GM19238 (cell line): Measurements from ENCODE around the gene CALHM2.

Source experiments
- DNase-seq: peaks from one replicate; pipeline ENCODE4 v3.0.0; 2011; ENCODE audit warnings: low spot score; ENCODE audit not compliant: insufficient read length

Gene CALHM2

DNA sequence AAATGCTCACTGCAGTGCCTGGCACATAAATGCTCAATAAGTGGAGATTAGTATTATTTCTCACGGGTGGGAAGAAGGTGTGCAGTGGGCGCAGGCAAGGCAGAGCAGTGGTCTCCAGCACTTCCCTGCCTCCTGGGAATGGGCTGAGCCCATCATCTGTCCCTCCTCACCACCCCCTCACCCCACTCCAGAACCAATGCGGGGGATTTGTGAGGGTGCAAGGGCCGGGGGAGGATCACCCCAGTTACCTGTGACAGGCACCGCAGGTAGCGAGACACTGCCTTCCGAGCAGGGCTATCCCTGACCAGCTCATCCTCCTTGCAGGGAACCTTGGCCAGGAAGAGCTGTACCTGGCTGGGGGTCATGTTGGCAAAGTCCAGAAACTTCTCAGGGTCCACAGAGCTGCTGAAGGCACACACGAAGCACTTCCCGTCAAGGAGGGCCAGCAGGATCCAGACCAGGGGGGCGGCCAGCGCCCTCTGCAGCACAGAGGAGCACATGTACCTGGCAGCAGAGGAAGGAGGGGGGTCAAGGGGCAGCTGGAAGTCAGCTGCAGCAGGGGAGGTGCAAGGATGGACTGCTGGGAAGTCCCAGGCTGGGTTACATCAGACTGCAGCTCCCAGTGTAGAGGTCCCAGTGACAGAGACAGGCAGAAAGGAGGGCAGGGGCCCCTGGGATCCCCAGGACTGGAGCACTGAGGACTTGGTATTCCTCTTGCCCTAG is 24.0 kb upstream of the CALHM2 start:
- no peak for DNase-seq

DNA sequence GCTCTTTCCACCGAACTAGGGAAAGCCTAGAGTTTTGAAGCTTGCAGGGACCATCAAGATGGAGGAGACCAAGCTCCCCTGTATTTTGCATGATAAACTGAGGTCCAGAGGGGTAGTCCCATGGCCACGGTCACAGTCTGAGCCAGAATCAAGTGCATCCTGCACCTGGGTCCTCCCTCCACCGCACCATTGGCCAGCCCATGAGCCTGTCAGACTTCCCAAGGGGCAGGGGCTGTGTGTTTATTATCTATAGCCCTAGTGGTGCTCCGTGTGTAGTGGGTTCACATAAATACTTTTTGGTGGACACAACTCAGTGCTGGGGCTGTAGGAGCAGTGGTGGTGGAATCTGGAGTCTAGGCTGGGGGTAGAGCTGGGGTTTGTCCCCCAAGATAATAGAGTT is 23.3 kb upstream of the CALHM2 start:
- no peak for DNase-seq

DNA sequence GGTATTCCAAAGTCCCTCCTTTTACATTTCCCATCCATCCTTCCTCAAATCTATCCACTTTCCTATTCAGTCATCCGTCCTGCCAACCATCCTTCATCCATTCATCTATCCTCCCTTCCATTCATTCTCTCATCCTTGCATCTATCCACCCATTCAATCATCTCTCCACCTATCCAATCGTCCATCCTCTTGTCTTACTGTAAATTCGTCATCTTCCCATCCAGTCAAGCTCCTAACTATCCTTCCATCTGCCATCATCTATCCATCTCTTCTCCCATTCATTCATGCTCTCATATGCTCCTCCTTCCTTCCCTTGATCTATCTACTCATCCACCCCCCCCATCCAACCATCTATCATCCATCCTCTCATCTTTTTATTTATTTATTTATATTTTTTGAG is 21.9 kb upstream of the CALHM2 start:
- no peak for DNase-seq

DNA sequence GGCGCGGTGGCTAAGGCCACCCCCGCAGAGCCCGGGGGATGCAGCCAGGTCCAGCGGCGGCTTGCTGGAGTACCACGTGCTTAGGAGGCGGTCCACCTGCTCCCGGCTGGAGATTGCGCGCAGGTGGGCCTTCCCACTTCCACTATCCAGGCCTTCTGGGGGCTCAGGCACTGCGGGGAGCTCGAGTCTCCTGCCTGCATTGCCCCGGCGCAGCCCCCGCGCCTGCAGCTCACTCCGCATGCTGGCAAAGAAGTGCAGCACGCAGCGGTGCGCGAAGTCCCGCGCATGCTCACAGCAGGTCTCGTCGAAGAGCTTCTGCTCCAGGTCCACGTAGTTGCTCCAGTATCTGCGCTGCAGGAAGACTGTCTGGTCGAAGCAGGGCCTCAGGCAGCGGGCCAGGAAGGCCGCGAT is 21.1 kb upstream of the CALHM2 start:
- DNase-seq = no peak

DNA sequence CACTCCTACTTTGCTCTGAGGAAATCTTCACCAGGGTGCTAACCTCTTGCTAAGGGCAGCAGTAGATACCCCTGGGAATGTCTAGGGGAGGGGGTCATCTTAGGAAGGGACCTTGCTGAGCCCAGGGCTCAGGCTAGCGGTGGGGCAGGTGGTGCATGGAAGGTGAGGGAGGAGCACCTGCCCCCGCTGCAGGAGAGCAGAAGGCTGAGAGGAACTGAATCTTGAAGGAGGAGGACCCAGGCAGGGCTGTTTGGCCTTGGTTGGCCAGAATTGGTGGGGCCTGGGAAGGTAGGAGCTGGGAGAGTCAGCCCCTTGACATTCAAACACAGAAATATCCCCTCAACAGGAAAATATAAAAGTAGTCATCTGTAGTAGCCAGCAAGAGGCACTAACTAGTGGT is 19.8 kb upstream of the CALHM2 start:
- peak; percentile 50 for DNase-seq

DNA sequence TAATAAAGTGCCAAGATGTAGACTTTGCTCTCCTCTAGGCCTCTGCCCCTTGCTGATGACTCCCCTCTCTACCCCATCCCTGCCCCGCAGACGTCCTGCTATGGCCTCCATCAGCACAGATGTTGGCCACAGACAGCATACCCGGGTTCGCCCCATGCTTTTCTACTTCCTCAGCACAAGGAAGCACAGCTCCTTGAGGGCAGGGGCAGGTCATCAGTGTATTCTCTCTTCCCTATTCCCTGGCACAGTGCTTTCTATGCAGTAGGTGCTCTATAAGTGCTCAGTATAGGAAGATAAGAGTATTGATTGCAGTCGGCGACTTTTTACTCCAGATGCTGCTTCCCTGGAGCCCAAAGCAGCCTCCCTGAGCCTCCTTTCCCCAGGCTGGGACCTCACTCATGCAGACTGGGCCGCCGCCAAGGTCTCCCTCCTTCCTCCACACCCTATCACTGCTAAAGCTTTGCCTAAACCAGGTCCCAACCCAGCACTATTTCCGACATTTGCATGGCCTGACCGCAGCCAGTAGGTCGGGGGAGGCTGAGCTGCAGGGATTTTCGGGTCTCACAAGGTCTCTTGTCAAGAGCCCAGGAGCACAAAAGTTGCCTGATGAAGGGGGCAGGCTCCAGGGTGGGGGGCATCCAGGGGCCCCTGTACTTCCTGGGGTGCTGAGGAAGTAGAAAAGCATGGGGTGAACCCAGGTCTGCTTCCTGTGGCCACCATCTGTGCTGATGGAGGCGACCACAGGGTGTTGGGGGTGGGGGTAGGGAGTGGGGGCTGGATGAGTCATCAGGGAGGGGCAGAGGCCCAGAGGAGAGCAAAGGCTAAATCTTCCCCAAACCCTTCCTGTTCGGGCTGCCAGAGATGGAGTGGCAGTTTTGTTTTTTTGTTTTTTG is 18.8 kb upstream of the CALHM2 start:
- DNase-seq = peak; percentile 87

DNA sequence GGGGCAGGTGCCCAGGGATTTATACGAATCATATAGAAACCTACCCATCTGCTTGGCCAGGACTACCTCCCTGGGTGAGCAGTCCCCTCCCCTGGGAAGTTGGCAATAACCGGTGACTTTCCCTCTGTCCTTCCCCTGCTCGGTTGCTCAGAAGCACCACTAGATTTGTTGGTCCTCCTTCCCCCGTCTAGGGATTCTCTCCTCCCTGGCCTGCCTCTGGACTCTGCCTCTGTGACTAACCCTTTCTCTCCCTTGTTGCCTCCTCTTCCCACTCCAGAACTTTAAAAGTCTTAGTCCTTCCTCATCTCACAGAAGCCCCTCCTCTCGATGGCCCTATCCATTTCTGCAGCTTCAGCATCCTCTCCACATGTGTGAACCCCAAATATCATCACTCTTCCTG is 17.0 kb upstream of the CALHM2 start:
- DNase-seq = no peak

DNA sequence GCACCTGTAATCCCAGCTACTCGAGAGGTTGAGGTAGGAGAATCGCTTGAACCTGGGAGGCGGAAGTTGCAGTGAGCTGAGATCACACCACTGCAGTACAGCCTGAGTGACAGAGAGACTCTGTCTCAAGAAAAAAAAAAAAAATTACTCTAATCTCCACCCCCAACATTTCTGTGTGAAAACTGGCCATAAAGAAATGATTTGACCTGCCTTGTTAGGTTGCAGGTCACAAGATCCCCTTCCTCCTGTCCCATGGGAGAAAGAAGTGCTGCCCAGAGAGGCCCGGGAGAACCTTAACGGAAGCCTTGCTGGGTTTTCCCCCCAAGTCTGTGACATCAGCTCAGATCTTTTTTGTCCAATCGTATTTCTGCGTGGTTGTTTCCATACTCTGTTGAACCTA is 15.2 kb upstream of the CALHM2 start:
- DNase-seq = no peak

DNA sequence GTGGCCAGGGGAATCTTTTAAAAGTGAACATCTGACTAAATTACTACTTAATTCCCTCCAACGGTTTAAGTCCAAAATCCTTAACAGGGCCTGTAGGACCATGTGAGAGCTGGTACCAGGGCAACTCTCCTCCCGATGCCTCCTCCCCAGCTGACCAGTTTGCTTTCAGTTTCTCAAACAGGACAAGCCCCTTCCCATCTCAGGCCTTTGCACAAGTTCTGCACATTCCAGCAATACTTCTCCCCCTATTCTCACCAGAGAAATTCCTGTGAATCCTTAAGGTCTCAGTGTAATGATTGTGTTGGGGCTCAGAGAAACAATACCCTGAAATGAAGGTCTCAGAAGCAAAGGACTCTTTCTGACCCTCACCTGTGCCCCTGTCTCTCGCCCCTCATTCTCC is 14.6 kb upstream of the CALHM2 start:
- no peak for DNase-seq

DNA sequence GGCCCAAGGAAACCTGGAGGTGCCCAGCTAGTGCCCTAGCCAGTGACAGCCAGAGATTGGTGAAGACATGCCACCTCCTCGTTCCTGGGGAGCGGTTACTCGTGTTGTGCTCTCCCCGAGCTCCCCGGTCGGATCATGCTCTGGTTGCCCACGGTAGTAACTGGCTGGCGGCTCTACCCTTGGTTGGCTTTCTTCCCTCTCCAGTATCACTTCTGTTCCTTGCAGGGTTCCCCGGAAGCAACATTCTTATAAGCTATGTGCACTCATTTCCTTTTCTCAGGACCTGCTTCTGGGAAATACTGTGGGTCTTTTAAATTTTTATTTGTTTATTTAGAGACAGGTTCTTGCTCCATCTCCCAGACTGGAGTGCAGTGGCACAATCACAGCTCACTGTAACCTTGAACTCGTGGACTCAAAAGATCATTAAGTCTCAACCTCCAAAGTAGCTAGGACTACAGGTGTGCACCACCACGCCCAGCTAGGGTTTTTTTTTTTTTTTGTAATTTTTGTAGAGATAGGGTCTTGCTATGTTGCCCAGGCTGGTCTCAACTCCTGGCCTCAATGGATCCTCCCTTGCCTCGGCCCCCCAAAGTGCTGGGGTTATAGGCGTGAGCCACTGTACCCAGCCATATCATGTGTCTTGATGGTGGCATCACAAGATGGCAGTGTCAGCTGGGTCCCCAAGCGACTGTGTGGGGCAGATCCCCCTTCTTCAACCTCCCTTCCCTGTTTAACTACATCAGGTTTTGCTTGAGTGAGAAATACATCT is 13.4 kb upstream of the CALHM2 start:
- DNase-seq = no peak

DNA sequence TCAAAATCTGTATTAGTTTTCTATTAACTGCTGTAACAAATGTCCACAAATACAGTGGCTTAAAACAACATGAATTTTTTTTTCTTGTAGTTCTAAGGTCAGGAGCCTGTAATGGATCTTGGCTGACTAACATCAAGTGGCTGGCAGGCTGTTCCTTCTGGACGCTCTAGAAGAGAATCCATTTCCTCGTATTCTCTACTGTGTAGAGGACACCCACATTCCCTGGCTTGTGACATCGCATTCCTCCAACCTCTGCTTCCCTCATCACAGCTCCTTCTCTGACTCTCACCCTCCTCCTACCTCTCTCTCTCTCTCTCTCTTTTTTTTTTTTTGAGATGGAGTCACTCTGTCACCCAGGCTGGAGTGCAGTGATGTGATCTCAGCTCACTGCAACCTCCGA is 11.3 kb upstream of the CALHM2 start:
- no peak for DNase-seq

DNA sequence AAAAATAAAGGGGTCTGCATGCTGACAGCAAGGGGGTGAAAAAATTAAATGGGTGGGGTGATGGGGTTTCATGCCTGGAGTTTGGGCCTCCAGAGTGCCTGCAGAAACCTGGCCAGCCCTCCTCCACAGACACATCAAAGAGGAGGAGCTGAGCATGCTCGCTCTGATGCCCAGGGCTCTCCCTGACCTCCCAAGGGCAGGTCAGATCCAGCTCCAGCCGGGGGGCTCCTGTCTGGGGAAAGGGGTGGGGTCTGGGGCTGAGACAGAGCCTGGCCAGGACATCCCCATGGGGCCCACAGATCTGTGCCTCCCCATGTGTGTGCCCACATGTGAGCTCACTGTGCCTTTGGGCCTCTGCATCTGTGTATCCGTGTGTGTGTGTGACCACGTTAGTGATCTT is 7.4 kb upstream of the CALHM2 start:
- no peak for DNase-seq

DNA sequence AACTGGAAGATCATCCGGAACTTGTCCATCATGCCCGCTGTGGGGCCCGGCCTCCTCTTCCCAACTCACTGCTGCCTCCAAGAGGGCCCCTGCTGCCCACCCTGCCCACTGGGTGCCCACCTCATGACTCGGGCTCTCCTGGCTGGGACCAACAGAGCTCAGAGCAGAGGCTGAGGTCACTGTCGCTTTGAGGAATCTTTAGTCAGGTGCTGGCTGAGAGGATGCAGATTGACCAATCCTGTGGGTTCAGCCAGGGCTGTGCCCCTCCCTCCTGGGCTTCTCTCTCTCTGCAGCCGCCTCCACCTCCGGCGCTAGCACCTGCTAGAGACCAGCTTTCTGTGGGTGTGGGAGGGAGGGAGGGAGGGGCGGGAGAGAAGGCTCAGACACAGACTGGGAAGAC is 6.5 kb upstream of the CALHM2 start, which contains the start of gene CALHM1:
CALHM1 (minus strand) TSS at position 181 of the 400 bp plus-strand sequence; CDS start at position 32, 149 bp downstream.
- DNase-seq = peak; percentile 69

DNA sequence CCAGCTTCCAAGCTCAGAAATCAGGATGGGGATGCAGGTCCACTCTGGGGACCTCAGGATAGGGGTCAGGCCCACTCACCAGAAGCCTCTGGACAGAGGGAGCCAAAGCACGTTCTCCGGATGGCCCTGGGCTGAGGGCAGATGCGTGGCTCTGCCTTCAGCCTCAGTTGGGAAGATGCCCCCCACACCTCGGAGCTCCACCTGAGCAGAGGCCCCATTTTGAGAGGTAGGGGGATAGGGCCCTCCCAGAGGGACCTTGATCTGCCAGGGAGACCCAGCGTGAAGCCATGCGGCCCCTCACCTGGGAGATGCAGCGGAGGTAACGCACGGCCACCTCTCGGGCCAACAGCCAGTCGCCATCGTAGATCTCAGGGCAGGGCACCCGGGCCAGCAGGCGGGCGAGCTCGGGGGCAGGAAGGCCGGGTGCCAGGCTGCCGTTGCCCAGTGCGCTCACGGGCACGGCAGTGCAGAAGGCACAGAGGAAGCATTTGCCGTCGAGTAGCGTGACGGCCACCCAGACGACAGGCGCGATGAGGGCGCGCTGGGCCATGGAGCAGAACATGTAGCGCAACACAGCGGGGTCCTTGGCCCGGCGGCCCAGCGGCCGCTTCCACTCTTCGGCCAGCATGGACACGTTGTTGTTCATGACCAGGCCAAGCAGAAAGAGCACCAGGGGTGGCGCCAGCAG is 5.9 kb upstream of the CALHM2 start:
- no peak for DNase-seq

DNA sequence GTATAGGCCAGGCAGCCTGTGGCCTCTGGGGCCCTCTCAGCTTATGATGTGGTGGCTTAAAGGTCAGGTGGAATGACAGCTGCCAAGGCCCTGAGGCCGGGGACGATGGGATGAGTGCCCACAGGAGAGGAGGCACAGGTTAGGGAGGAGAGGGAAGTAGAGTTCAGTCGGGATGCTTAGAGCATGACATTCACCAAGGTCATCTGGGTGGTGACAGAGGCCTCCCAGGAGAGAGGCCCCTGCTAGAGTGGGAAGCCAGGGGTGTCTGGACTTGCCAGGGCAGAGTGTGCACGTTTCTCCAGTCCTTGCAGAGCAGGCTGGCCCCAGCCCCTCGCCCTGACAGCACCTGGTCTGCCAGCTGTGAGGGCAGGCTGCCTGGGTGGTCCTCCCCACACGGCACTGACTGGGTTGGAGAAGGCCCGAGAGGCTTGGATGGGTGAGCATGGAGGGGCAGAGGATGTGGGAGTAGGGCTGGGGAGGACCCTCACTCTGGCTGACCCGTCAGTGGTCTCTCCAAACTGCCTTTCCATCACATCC is 5.1 kb upstream of the CALHM2 start:
- no peak for DNase-seq

DNA sequence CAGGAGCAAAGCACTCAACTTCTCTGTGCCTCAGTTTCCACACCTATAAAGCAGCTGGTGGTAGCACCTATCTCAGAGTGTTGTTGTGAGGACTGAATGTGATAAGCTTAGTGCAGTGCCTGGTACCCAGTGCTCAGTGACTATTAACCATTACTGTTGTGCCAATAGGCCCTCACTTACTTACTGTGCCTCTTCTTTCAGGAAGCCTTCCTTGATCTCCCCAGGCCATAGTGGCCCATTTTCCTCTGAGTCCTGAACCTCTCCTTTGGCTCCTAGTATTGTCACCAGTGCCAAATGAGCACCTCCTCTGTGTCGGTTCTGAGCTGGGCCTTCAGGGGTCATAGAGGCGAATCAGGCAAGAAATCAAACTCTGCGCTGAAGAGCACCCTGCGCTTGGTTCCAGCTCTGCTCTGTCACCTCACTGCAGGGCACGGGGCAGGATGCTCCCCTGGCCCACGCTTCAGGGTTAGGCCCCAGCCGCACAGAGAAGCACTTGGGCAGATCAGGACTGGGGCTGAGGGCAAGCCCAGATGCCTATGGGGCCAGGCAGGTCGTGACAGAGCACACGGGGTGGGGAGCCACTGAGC is 4.0 kb upstream of the CALHM2 start:
- no peak for DNase-seq

DNA sequence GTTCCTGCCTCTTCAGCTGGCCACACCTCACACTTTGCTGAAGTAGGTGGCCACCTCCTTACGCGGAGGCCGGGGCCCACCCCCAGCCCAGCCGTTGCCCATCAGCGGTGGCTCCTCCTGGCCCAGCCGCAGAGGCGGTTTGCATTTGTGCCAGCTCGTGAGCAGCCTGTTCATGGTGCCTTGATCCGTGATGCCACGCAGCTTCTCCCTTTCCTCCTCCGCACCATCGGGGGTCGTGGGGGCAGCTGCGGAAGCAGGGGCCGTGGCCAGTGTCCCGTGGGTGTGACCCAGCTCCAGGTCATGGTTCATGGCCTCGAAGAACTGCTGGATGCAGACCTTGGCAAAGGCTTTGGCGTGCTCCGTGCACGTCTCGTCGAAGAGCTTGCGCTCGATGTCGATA is 3.1 kb upstream of the CALHM2 start:
- no peak for DNase-seq

DNA sequence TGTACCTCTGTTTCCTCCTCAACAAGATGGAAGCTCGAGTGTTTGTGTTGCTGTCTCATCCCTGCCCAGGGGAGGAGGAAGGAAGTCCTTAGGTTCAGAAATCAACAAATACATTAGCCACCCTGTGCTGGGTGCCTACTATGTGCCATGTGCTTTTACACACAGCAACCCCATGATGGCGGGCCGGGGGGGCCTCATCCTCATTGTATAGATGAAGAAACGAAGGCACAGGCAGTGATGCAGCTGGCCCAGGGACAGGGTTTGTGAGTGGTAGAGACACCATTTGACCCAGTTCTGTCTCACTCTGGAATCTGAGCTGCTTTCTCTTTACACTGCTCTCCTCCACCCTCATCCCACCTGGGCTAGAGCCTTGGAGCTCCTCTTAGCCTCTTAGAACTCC is 1.9 kb upstream of the CALHM2 start:
- DNase-seq = no peak

DNA sequence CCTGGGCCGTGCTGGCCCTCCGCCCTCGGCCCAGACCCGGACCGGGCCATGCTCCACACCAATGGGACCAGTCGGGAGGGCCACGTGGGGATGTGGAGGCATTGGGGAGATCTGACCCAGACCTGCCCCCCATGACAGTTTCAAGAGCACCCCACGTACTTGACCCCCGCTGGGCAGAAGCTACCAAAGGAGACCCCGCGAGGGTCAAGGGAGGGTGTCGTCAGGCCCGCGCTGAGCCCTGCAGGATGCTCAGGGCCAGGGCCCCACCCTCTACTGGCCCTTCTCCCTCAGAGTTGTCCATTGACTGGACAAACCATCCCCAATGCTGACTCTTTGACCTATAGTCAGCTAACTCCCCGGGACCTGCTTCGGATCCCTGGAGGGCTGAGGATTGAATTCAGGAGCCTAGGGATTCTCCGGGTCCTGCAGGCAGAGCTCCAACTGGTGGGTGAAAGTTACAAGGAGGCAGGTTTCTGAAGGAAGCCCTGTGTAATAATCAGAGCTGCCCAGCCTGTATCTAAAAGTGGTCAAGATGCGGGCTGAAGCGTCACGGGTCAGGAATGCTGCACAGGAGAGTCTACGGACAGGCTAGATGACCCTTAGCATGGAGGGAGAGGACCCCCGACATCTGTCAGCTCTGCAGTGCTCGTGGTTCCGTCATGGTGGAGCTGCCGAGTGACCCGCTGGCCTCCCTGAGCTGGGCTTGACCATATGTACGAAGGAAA is 498 bp upstream of the CALHM2 start:
- DNase-seq = no peak
